Kidney (tissue), 14 donors: ENCODE results near the gene GABARAPL1. TPM values are rescaled to one million over a fixed set of nuclear protein-coding genes. Genes with fewer than 3 reads are reported as not detected.

Experiments
- DNase-seq, 5 donors: peaks; one replicate each; pipeline ENCODE4 v3.0.0-alpha.2; 2013 to 2020
- FAIRE-seq: peaks from 2 replicates; lab custom pipeline; 2012; peaks lifted over from hg19 to GRCh38; lab: Jason Lieb, UNC
- H3K27ac ChIP-seq, 2 donors: one replicate each; pipeline ENCODE4 v1.7.0; 2013; ENCODE audit warnings: low read depth in 2 of 2, low read length in 2 of 2, inconsistent platforms in 1 of 2
- H3K27me3 ChIP-seq: one replicate; pipeline ENCODE4 v1.7.1; 2013; ENCODE audit warnings: low read length, inconsistent platforms; ENCODE audit not compliant: control insufficient read depth, insufficient read depth
- H3K36me3 ChIP-seq, 3 donors: one replicate each; pipeline versions ENCODE4 v1.7.0 to v1.7.1; 2013; ENCODE audit warnings: low read length in 3 of 3, control low read depth in 1 of 3, inconsistent platforms in 1 of 3; ENCODE audit not compliant: insufficient read depth in 3 of 3, control insufficient read depth in 2 of 3
- H3K4me1 ChIP-seq, 3 donors: one replicate each; pipeline versions ENCODE4 v1.7.0 to v1.7.1; 2013; ENCODE audit warnings: low read length in 3 of 3, inconsistent platforms in 1 of 3, low read depth in 1 of 3; ENCODE audit not compliant: control insufficient read depth in 2 of 3, insufficient read depth in 2 of 3
- H3K4me3 ChIP-seq, 3 donors: one replicate each; pipeline versions ENCODE4 v1.7.0 to v1.8.1; 2013; ENCODE audit warnings: low read length in 3 of 3, control low read depth in 1 of 3, inconsistent platforms in 1 of 3
- H3K9ac ChIP-seq, 3 donors: one replicate each; pipeline versions ENCODE4 v1.7.0 to v1.7.1; 2013; ENCODE audit warnings: low read length in 3 of 3, control low read depth in 1 of 3, inconsistent platforms in 1 of 3
- H3K9me3 ChIP-seq, 3 donors: one replicate each; pipeline versions ENCODE4 v1.7.0 to v1.7.1; 2013; ENCODE audit warnings: low read length in 3 of 3, control low read depth in 1 of 3, inconsistent platforms in 1 of 3; ENCODE audit not compliant: control insufficient read depth in 2 of 3, insufficient read depth in 1 of 3
- intact Hi-C: fragments of 100-400 bp; cut with DNase I; formaldehyde crosslinking; loops from one replicate; pipeline ENCODE4 v1.11.1; 2022
- polyA plus RNA-seq: library from polyadenylated mRNA; stranded (reverse); fragments of 350-450 nt; fragmentation: Illumina TruSeq; extraction: RNeasy Lipid Tissue Mini Kit (QIAGEN cat#74804); gene quantifications from one replicate; pipeline ENCODE4 v1.2.3, GENCODE V29; 2014; ENCODE audit warnings: low read depth, low replicate concordance; ENCODE audit not compliant: insufficient read depth
- total RNA-seq: library from RNA; stranded (reverse); fragmentation: NEBNext Ultra II Directional; extraction: Animal tissue kit (Norgen Biotek cat#: 25700); gene quantifications from one replicate; pipeline ENCODE4 v1.2.1, GENCODE V29; 2021
- TF ChIP-seq, protein P1 (sequence below): IDR thresholded peaks from 3 replicates; pipeline ENCODE4 v1.5.1; 2012; ENCODE audit warnings: mild to moderate bottlenecking, moderate library complexity, borderline replicate concordance; ENCODE audit not compliant: insufficient read depth; ENCODE audit errors: extremely low read depth
- donor health status: control.
- donor health status: control.
- donor health status: control.
- donor health status: control.
- donor health status: control.
- donor health status: DM: yes; HTN: yes; CAD: no.
- donor health status: Normal renal cell carcinoma (clear cell type).

The GABARAPL1 gene
- total and polyA plus RNA-seq, 2 donors from 2014 or later: 142 to 454 TPM

DNA sequence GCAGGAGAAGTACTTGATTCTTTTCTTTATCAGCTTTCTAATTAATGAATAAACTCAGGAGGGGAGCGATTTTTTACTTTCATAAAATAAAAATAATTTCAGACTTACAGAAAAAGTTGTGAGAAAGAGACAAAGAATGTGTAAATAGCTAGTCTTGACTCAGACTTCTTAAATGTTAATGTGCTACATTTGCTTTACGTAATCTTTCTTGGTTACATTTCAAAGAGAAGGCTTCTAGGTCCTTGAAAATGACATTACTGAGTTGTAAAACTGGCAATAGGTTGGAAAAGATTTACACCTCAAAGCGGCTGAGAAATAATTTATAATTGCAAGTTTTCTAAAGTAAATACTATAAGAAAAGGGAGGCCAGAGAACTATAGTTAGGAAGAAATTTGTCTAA lies 28.6 kb downstream of the GABARAPL1 start:
- no peaks in the 10 kb centered on the region for H3K4me1 ChIP-seq
- H3K27ac ChIP-seq: no peak overlapping the region
- no peaks in the 10 kb centered on the region for H3K9me3 ChIP-seq
- no peak overlapping the region for H3K4me3 ChIP-seq
- H3K9ac ChIP-seq: no peak overlapping the region
- no peaks in the 10 kb centered on the region for H3K36me3 ChIP-seq
- DNase-seq (no peak), FAIRE-seq (no peak)
- TF ChIP-seq, protein P1, sequence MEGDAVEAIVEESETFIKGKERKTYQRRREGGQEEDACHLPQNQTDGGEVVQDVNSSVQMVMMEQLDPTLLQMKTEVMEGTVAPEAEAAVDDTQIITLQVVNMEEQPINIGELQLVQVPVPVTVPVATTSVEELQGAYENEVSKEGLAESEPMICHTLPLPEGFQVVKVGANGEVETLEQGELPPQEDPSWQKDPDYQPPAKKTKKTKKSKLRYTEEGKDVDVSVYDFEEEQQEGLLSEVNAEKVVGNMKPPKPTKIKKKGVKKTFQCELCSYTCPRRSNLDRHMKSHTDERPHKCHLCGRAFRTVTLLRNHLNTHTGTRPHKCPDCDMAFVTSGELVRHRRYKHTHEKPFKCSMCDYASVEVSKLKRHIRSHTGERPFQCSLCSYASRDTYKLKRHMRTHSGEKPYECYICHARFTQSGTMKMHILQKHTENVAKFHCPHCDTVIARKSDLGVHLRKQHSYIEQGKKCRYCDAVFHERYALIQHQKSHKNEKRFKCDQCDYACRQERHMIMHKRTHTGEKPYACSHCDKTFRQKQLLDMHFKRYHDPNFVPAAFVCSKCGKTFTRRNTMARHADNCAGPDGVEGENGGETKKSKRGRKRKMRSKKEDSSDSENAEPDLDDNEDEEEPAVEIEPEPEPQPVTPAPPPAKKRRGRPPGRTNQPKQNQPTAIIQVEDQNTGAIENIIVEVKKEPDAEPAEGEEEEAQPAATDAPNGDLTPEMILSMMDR: no peak
- intact Hi-C loops: no loop called here
- H3K27me3 ChIP-seq: no peaks in the 10 kb centered on the region

DNA sequence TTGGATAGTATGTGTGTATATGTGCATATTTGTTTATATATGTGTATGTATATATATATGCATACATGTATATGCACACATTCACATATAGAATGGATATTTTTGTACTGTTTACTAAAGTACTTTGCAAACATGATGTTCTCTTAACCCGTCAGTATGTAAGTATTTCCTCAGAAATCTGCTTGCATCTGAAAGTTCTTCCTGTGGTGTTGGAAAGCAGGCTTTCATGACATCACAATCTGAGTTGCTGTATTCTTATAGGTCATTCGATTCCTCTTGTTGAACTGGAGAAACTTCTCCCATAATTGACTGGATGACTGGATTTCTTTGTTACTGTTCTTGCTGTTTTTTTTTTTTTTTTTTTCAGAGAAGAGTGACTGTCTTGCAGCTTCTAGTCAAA lies 29.1 kb downstream of the GABARAPL1 start:
- intact Hi-C loops: no loop called here
- DNase-seq: peak in 1 of 5 donors; percentile 7
- FAIRE-seq: no peak
- Histone ChIP-seq H3K4me3 (no peak overlapping the region), H3K27me3 (no peaks in the 10 kb centered on the region), H3K27ac (no peak overlapping the region), H3K36me3 (no peaks in the 10 kb centered on the region), H3K4me1 (no peaks in the 10 kb centered on the region), H3K9ac (no peak overlapping the region), H3K9me3 (no peaks in the 10 kb centered on the region)
- TF ChIP-seq, protein P1: no peak

DNA sequence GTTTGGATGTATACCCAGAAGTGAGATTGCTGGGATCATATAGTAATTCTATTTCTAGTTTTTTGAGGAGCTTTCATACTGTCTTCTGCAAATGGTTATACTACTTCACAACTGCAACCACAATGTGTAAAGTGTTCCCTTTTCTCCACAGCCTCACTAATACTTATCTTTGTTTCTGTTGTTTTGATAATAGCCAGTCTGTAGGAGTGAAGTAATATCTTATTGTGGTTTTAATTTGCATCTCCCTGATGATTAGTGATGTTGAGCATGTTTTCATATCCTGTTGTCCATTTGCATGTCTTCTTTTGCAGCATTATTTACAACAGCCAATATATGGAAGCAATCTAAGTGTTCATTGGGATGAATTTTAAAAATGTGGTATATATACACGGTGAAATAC lies 29.9 kb downstream of the GABARAPL1 start:
- H3K9ac ChIP-seq: no peak overlapping the region
- intact Hi-C loops: no loop called here
- no peaks in the 10 kb centered on the region for H3K27me3 ChIP-seq
- H3K9me3 ChIP-seq: no peaks in the 10 kb centered on the region
- no peak overlapping the region for H3K27ac ChIP-seq
- no peaks in the 10 kb centered on the region for H3K4me1 ChIP-seq
- FAIRE-seq (no peak), DNase-seq (no peak)
- TF ChIP-seq, protein P1: no peak
- H3K36me3 ChIP-seq: no peaks in the 10 kb centered on the region
- no peak overlapping the region for H3K4me3 ChIP-seq

DNA sequence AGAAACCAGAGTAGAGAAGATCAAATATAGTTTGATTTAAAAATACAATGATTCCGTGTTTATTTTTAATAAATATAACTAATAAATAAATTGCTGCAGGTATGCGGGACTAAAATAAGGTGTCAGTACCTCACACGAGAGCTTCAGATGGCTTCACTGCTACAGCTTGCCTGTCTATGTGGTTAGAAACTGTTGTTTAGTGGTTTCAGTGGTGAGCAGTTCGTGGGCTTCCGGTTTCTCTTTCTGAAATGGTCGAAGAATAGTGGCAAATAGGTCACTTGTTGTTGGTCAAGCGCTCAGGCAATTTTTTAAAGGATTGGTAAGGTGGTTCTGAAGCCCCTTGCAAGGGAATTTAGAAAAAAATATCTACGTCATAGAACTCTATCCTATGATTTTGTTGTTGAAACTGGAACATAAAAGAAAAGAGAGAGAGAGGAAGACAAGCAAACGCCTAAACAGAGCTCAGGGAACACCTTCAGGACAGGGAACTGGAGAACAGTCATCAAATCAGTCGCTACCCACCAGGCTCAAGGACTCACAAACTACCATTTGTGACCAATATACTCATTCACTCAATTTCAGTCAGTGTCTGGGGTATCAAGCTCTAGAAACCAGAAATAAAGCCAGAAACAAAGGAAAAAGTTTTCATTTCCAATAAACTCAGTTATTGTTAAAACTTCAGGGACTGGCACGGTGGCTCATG lies 31.3 kb downstream of the GABARAPL1 start:
- no peaks in the 10 kb centered on the region for H3K9me3 ChIP-seq
- H3K27me3 ChIP-seq: no peaks in the 10 kb centered on the region
- no peaks in the 10 kb centered on the region for H3K36me3 ChIP-seq
- no peak overlapping the region for H3K4me3 ChIP-seq
- intact Hi-C loops: no loop called here
- TF ChIP-seq, protein P1: no peak
- H3K9ac ChIP-seq: no peak overlapping the region
- no peak overlapping the region for H3K27ac ChIP-seq
- H3K4me1 ChIP-seq: no peaks in the 10 kb centered on the region
- no peak for FAIRE-seq
- no peak for DNase-seq
